ENCODE measurements around the gene KCNK10.

Gene KCNK10

DNA sequence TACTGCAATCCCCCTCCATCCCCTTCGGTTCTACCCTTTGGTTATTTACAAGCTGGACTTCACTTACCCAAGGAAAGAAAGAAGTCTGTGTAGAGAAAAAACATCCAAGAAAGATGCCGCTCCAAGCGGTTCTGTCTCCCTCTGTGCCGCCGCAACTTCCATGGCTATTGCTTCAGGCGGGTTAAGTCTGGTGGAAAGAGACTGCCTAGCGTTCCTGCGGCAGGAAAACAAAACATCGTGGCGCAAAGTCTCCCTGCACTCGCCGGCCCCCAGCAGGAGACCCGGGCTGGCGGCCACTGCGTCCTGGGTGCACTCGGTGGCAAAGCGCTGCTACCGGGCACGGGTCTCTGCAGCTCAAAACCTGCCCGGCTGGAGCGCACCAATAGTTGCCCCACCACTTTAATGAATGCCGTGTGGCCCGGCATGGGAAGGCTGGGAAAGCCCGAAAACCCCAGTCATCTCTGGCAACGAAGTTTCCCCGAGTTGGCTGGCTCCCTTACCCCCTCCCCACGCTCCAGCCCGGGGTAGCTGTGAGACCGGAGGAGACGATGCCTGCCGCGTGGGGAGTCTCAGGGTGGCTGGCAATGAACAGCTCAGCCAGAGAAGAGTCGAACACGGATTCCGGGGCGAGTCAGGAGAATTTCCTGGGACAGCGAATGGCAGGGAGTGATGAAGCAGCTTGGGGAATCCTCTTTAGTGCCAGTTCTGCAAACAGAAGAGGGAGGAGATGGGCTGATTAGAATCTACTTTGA, 3.5 kb upstream of the KCNK10 start:
- Histone ChIP-seq H3K4me3 (ENCODE audit: low read depth in 1 of 2, low read length in 2 of 2) (no peak overlapping the region), H3K36me3 (ENCODE audit: insufficient read depth, low read length) (no peaks in the 10 kb centered on the region), H3K9ac (ENCODE audit: low read depth, low read length) (no peak overlapping the region), H3K27ac (ENCODE audit: low read length) (no peak overlapping the region), H3K9me3 (ENCODE audit: insufficient read depth, low read length, severe bottlenecking) (no peaks in the 10 kb centered on the region), H3K27me3 (ENCODE audit: insufficient read depth, low read length, poor library complexity) (no peaks in the 10 kb centered on the region), H4K20me1 (ENCODE audit: insufficient read depth, low read length) (no peaks in the 10 kb centered on the region), H3K4me1 (ENCODE audit: insufficient read depth, low read length) (no peaks in the 10 kb centered on the region), H3K79me2 (ENCODE audit: insufficient read depth, low read length) (no peaks in the 10 kb centered on the region), H2AFZ (ENCODE audit: low read depth, low read length) (no peak overlapping the region), H3K4me2 (ENCODE audit: insufficient read depth, low read length) (no peak overlapping the region)
- TF ChIP-seq, protein P1, sequence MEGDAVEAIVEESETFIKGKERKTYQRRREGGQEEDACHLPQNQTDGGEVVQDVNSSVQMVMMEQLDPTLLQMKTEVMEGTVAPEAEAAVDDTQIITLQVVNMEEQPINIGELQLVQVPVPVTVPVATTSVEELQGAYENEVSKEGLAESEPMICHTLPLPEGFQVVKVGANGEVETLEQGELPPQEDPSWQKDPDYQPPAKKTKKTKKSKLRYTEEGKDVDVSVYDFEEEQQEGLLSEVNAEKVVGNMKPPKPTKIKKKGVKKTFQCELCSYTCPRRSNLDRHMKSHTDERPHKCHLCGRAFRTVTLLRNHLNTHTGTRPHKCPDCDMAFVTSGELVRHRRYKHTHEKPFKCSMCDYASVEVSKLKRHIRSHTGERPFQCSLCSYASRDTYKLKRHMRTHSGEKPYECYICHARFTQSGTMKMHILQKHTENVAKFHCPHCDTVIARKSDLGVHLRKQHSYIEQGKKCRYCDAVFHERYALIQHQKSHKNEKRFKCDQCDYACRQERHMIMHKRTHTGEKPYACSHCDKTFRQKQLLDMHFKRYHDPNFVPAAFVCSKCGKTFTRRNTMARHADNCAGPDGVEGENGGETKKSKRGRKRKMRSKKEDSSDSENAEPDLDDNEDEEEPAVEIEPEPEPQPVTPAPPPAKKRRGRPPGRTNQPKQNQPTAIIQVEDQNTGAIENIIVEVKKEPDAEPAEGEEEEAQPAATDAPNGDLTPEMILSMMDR (IDR thresholded peaks at IDR 0.05; ENCODE audit: borderline replicate concordance, extremely low read depth, low read length, poor library complexity, severe bottlenecking) = no peak
- TF ChIP-seq EZH2 (IDR thresholded peaks at IDR 0.05; ENCODE audit: borderline replicate concordance, low read depth, low read length, severe bottlenecking) = no peak
- DNase-seq = no peak
- ATAC-seq (ENCODE audit: insufficient read depth, low read depth) = no peak

DNA sequence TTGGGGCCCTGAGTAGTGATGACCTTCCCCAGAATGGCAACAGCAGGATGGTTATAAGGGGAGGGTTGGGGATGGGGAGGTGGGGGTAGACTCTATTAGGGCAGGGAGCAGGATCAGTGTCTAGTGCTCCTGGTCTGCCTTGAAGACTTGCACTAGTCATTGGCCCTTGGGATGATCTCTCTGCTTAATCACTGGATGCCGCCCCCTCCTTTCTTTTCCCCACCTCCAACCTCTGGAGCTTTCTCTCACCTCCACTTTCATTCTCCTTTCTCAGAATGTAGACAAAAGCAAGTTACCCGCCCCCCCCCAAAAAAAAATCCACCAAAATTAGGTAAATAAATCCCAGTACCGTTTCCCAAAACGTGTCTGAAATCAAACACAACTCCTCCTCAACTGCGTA, 2.8 kb upstream of the KCNK10 start:
- Histone ChIP-seq H3K9ac (ENCODE audit: low read depth, low read length) (no peak overlapping the region), H3K4me3 (ENCODE audit: low read depth in 1 of 2, low read length in 2 of 2) (no peak overlapping the region), H3K9me3 (ENCODE audit: insufficient read depth, low read length, severe bottlenecking) (no peaks in the 10 kb centered on the region), H3K4me2 (ENCODE audit: insufficient read depth, low read length) (no peak overlapping the region), H4K20me1 (ENCODE audit: insufficient read depth, low read length) (no peaks in the 10 kb centered on the region), H3K79me2 (ENCODE audit: insufficient read depth, low read length) (no peaks in the 10 kb centered on the region), H3K4me1 (ENCODE audit: insufficient read depth, low read length) (no peaks in the 10 kb centered on the region), H2AFZ (ENCODE audit: low read depth, low read length) (no peak overlapping the region), H3K27me3 (ENCODE audit: insufficient read depth, low read length, poor library complexity) (no peaks in the 10 kb centered on the region), H3K36me3 (ENCODE audit: insufficient read depth, low read length) (no peaks in the 10 kb centered on the region), H3K27ac (ENCODE audit: low read length) (no peak overlapping the region)
- TF ChIP-seq EZH2 (IDR thresholded peaks at IDR 0.05; ENCODE audit: borderline replicate concordance, low read depth, low read length, severe bottlenecking) = no peak
- TF ChIP-seq, protein P1 (IDR thresholded peaks at IDR 0.05; ENCODE audit: borderline replicate concordance, extremely low read depth, low read length, poor library complexity, severe bottlenecking) = no peak
- DNase-seq = no peak
- ATAC-seq (ENCODE audit: insufficient read depth, low read depth) = no peak

DNA sequence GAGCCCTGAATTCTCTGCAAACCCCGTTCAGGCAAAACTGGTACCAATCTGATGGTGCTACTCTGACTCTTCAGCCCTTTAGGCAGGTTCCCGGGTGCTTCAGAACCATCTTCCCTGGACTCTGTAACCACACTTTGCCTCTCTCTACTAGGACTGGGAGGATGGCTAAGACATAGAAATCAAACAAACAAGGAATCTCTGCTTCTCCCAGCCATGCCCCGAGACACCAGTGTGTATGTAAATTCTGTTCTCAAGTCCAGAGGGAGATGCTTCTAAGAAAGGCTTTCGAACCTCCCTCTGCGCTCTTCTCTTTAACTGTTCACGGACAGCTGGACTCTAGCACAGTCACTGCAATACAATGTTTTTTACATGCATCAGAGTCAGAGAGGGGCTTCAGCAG, 1.9 kb upstream of the KCNK10 start:
- Histone ChIP-seq H4K20me1 (ENCODE audit: insufficient read depth, low read length) (no peaks in the 10 kb centered on the region), H3K36me3 (ENCODE audit: insufficient read depth, low read length) (no peaks in the 10 kb centered on the region), H3K27ac (ENCODE audit: low read length) (no peak overlapping the region), H3K9me3 (ENCODE audit: insufficient read depth, low read length, severe bottlenecking) (no peaks in the 10 kb centered on the region), H3K4me3 (ENCODE audit: low read depth in 1 of 2, low read length in 2 of 2) (no peak overlapping the region), H3K79me2 (ENCODE audit: insufficient read depth, low read length) (no peaks in the 10 kb centered on the region), H3K4me2 (ENCODE audit: insufficient read depth, low read length) (no peak overlapping the region), H3K27me3 (ENCODE audit: insufficient read depth, low read length, poor library complexity) (no peaks in the 10 kb centered on the region), H3K4me1 (ENCODE audit: insufficient read depth, low read length) (no peaks in the 10 kb centered on the region), H2AFZ (ENCODE audit: low read depth, low read length) (no peak overlapping the region), H3K9ac (ENCODE audit: low read depth, low read length) (no peak overlapping the region)
- TF ChIP-seq, protein P1 (IDR thresholded peaks at IDR 0.05; ENCODE audit: borderline replicate concordance, extremely low read depth, low read length, poor library complexity, severe bottlenecking) = no peak
- TF ChIP-seq EZH2 (IDR thresholded peaks at IDR 0.05; ENCODE audit: borderline replicate concordance, low read depth, low read length, severe bottlenecking) = no peak
- ATAC-seq (ENCODE audit: insufficient read depth, low read depth) (no peak), DNase-seq (no peak)

Measured in DND-41 (cell line).